Fibroblast of peridontal ligament (primary cell): ENCODE measurements around the gene RTBDN.

Source experiments
- DNase-seq: peaks from one replicate; pipeline ENCODE4 v3.0.0-alpha.2; 2010; ENCODE audit errors: extremely low read depth

RTBDN gene

DNA sequence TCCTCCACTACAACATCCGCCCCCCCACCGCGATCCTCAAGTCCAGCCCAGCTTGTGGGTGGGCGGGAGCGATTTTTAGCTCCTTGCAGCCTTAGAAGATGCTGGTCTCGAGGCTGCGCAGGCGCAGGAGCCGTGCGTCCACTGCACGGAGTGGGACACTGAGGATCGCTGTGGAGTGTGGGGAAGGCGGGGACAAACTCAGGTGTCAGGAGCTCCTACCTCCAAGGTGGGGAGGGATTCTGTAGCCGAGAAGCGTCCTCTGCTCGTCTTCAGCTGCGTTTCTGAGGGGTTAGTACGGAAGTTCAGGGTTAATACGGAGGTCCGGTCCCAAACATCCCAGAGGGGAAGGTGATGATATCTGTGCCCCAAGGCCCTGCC, at the start of gene RTBDN:
RTBDN (minus strand) TSS at position 14 of the 378 bp plus-strand sequence. CDS start 4,600 bp downstream, outside the sequence.
- no peak for DNase-seq

DNA sequence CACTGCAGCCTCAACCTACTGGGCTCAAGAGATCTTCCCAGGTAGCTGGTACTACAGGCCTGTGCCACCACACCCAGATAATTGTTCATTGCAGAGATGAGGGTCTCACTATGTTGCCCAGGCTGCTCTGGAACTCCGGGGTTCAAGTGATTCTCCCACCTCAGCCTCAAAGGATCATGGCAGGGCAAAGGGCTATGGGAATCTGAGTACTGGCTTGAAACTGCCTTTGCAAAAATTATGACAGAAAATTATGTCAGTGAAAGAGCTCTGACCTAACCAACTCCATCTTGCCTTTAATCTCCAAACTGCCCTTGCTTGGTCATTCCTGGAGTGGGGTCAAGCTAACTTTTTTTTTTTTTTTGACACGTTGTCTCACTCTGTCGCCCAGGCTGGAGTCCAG, 48.2 kb upstream of the RTBDN start:
- DNase-seq, result no peak

DNA sequence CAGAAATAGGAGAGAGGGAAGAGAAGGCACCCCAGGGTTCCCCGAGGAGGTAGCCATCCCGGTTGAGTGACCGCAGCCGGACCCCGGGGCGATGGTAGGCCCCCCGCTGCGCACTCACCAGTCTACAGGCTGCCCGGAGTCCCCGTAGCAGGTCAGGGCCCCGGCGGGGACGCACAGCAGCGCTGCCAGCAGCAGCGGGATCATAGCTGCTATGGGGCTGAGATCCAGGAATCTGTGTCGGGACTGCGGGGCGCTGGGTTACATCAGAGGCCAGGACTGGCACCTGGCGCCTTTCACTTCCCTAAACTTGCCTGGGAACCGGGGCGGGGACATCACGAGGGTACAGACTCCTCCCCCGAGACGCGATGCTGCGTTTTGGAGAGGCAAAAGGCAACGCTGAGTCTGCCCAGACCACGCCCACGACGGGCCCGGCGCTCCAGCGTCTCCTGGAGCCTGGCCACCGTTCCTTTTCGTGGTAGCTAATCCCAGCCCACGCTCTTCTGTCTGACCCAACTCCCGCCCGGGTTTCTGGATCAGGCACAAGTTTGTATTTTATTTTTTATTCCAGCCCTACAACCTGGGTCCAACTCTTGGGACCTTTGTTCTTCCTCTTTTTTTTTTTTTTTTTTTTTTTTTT, 46.9 kb upstream of the RTBDN start, which contains the start of gene DNASE2:
DNASE2 (minus strand) TSS at position 278 of the 637 bp plus-strand sequence; CDS start at position 204, 74 bp downstream.
- DNase-seq, result peak; percentile 89

DNA sequence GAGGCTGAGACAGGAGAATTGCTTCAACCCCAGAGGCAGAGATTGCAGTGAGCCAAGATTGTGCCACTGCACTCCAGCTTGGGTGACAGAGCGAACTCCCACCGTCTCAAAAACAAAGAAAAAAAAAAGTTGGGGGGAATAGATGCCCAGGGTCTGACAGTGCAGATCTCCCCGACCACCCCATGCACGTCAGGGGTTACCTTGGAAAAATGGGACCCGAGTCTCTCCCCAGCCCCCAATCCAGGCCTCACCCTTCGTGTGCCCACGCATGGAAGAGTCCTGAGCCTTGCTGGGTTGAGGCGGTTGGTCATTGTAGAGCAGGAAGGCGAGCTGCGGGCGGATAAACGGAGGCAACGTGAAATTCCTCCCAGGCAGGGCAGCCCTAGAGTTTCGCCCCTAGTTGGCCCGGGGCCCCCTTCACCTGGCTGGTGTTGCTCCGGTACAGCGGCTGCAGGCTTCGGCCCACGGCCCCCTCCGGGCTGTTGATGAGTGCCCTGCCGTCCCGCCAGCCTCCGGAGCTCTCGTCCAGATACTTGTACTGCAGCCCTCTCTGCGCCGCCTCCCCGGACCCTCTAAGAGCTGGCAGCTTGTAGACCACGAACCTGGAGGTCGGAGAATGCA, 46.3 kb upstream of the RTBDN start:
- DNase-seq, result no peak

DNA sequence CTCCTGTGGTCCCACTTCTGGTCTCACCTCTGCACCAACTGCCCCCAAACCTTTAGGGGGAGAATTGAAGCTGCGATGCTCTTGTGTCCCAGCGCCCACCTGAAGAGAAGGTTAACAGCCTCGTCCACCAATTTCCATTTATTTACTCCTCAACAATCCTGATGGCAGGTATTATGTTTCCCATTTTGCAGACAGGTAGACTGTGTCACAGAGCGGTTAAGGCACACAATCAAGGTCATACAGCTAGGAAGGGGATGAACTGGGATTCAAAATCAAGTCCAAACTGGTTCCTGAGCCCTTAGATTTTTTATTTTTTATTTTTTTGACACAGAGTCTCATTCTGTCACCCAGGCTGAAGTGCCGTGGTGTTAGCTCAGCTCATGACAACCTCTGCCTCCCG, 40.7 kb upstream of the RTBDN start:
- DNase-seq, result no peak

DNA sequence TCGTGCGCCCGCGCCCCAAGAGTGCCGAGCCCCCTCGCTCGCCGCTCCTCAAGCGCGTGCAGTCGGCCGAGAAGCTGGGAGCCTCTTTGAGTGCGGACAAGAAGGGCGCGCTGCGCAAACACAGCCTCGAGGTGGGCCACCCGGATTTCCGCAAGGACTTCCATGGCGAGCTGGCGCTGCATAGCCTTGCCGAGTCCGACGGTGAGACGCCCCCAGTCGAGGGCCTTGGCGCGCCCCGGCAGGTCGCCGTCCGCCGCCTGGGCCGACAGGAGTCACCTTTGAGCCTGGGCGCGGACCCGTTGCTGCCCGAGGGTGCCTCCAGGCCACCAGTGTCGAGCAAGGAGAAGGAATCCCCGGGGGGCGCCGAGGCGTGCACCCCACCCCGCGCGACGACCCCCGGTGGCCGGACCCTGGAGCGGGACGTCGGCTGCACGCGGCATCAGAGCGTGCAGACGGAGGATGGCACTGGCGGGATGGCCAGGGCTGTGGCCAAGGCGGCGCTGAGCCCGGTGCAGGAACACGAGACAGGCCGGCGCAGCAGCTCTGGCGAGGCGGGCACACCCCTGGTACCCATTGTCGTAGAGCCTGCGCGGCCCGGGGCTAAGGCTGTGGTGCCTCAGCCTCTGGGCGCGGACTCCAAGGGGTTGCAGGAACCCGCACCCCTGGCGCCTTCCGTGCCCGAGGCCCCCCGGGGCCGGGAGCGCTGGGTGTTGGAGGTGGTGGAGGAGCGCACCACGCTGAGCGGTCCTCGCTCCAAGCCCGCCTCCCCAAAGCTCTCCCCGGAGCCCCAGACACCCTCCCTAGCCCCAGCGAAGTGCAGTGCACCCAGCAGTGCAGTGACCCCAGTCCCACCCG, 39.7 kb upstream of the RTBDN start:
- no peak for DNase-seq

DNA sequence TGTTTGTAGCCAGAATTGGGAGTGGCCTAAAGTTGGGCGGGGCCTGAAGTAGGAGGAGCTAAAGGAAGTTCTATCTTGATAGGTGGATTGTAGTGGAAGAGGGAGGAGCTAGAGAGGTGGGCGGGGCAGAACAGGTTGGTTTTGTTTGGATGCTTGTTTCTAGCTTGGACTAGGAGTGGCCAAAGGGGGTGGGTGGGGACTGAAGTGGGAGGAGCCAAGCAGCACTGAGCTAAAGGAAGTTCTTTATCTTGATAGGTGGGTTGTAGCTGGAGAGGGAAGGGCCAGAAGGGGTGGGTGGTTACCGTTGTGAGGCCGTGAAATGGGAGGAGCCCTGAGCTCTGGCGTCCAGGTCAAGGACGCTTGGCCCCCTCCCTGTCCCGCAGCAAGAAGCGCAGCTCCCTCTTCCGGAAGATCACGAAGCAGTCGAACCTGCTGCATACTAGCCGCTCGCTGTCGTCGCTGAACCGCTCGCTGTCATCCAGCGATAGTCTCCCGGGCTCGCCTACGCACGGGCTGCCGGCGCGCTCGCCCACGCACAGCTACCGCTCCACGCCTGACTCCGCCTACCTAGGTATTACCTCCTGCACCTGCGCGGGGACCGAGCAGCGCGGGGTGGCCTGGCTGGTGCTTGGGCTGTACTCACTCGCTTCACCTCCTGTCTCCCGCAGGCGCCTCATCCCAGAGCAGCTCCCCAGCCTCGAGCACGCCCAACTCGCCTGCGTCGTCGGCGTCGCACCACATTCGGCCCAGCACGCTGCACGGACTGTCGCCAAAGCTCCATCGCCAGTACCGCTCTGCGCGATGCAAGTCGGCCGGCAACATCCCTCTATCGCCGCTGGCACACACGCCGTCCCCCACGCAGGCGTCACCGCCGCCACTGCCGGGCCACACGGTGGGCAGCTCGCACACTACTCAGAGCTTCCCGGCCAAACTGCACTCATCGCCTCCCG, 38.8 kb upstream of the RTBDN start:
- DNase-seq, result no peak

DNA sequence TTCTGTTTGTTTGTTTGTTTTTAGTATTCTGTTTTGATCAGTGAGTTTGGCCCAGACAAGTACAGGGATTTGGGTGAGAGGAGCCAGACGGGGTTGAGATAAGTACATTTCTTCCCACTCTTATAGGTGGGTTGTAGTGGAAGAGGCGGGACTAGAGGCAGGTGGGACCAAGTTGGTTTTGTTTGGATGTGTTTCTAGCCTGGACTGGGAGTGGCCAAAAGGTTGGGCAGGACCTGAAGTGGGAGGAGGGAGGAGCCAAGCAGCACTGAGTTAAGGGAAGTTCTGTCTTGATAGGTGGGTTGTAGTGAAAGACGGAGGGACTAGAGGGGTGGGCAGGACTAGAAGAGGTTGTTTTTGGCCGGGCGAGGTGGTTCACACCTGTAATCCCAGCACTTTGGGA, 37.9 kb upstream of the RTBDN start:
- no peak for DNase-seq

DNA sequence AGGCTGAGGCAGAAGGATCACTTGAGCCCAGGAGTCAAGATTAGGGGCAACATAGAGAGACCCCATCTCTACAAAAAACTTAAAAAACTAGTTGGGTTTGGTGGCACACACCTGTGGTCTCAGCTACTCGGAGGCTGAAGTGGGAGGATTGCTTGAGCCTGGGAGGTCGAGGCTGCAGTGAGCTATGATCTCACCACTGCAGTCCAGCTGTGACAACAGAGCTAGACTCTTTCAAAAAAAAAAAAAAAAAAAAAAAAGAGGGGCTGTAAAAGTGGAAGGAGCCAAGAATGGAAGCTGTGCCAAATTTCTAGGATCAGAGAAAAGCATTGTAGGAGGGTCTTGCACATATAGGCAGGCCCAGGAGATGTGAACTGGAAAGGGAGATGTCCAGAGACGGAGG, 37.3 kb upstream of the RTBDN start:
- DNase-seq, result no peak

DNA sequence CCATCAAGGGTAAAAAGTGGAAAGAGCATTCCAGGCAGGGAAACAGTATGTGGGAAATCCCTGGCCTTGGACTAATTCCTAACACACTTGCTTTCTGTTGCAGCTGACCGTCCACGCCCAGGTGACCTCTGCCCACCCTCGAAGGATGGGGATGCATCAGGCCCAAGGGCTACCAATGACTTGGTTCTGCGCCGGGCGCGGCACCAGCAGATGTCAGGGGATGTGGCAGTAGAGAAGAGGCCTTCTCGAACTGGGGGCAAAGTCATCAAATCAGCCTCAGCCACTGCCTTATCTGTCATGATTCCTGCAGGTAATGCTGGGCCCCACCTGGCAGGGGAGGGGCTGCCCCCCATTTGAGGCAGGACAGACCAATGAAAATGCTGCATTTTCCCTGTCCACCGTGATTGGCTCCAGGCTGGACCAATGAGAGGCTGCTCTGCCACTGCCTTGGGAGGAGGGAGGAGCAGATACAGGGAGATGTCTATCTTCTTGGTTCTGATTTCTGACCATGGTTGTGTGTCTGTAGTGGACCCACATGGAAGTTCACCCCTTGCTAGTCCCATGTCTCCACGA, 34.2 kb upstream of the RTBDN start:
- DNase-seq, result no peak

DNA sequence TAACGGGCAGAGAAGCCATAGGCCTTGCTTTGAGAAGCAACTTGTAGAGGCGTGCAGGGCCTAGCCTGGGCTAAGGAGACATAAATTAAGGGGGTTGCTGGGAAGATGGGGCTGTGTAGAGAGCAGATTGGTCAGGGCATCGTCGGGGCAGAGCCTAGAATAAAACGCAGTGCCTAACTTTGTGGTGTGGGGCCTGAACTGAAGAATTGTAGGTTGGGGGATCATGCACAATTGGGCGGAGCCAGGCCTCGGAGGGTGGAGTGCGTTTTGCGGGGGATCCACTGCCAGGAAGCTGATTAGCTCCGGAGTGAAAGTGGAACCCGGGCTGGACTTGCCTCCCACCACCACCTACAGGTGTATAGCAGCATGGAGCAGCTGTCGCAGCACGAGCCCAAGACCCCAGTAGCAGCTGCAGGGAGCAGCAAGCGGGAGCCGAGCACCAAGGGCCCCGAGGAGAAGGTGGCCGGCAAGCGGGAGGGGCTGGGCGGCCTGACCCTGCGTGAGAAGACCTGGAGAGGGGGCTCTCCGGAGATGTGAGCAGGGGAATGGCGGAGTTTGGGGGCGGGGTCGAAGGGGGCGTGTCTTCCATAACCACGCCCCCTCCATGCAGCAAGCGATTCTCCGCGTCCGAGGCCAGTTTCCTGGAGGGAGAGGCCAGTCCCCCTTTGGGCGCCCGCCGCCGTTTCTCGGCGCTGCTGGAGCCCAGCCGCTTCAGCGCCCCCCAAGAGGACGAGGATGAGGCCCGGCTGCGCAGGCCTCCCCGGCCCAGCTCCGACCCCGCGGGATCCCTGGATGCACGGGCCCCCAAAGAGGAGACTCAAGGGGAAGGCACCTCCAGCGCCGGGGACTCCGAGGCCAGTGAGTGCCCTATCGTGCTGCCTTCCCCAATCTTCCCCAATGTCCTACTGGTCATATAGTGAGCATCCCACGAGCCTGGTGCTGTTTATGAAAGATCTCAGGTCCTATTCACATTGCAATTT, 33.0 kb upstream of the RTBDN start:
- peak; percentile 34 for DNase-seq

DNA sequence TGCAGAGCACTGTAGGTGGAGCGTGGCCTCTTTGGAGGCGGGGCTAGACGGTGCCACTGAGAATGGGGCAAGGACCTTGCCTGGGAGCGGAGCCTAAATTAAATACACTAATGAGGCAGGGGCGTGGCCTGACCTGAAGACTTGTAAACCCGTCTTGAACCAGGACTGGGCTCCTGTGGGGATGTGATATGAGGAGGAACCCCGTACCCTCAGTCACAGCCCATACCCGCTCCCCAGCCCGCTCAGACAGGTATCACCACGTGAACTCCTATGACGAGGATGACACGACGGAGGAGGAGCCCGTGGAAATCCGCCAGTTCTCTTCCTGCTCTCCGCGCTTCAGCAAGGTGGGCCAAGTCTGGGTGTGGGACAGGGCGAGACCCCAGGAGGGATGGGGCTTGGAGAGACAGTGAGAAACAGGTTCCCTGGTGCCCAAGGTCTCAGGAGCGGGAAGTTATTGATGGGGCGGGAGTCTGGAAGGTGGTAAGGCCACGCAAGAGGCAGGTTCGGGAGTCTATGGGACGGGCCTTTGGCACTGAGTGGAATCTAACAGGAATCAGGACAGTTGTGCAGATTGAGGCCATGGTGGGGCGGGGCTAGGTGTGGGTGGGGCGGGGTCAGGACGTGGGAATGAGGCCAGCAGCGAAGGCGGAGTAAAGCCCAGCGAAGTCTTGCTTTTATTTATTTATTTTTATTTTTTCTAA, 32.2 kb upstream of the RTBDN start:
- DNase-seq, result no peak

DNA sequence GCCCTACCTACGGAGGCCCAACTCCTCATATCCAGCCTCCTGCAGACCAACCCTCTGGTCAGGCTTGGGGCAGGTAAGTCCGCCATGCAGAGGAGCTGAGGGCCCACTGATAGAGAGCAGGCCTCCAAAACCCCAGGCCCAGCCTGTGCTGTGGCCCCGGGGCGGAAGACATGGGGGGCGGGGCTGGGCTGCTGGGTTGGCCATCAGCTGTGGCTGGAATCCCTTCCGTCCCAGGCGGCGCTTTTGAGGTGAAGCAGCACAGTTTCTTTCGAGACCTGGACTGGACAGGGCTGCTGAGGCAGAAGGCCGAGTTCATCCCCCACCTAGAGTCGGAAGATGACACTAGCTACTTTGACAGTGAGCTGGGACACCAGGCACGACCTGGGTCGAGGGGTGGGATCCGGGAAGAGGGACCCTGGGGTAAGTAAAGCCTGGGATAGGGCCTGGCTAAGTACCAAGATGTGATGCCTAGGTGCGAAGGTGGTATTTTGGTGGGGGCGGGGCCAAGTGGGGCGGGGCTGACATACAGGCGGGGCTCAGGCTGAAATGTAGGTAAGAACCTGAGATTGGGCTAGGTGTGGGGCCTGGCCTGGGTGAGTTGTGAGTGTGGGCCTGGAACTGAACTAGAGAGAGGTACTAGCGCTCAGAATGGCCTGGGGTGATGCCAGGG, 31.5 kb upstream of the RTBDN start:
- DNase-seq, result no peak

DNA sequence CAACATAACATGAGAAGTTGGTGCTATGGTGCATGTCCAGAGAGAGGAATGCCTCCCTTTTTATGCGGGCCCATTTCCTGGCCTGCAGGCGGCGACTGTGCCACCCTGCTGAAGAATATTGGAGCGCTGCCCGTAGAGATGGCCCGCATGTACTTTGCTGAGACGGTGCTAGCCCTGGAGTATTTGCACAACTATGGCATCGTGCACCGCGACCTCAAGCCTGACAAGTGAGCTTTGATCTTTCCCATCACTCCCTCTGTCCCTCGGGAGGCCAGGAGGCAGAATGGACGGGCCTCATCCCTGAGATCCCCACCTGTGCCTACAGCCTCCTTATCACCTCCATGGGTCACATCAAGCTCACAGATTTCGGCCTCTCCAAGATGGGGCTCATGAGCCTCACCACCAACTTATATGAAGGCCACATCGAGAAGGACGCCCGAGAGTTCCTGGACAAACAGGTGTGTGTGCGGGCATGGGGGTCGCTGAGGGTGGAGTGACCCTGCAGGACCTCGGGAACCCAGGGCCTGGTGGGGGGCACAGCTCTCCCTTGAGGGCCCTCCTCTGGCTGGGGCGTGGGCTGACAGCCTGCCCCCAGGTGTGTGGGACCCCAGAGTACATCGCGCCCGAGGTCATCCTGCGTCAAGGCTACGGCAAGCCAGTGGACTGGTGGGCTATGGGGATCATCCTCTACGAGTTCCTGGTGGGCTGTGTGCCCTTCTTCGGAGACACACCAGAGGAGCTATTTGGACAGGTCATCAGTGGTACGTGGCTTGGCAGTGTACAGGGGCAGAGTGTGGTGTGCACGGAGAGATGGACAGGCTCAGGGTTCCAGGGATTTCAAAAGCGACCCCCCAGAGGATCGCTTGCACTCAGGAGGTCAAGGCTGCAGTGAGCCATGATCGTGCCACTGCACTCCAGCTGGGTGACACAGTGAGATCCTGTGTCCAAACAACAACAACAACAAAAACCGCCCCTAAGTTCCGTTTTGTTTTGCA, 30.6 kb upstream of the RTBDN start:
- DNase-seq, result no peak

DNA sequence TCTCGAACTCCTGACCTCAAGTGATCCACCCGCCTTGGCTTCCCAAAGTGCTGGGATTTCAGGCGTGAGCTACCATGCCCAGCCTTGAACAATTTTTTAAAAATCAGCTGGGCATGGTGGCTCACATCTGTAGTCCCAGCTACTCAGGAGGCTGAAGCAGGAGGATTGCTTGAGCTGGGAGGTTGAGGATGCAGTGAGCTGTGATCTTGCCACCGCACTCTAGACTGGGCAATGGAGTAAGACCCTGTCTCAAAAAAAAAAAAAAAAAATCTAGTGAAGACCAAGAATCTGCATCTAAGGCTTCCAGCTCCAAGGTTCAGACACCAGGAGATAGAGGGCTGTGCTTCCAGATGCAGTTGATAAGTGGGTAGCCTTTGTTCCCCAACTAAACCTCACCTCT, 29.8 kb upstream of the RTBDN start:
- no peak for DNase-seq

DNA sequence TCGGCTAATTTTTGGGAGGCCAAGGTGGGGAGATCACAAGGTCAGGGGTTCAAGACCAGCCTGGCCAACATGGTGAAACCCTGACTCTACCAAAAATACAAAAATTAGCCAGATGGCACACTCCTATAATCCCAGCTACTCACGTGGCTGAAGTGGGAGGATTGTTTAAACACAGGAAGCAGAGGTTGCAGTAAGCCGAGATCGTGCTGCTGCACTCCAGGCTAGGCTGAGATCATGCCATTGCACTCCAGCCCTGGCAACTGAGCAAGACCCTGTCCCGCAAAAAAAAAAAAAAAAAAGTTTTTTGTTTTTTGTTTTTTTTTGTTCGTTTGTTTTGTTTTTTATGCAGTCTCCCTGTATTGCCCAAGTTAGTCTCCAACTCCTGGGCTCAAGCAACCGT, 25.2 kb upstream of the RTBDN start:
- DNase-seq, result no peak

DNA sequence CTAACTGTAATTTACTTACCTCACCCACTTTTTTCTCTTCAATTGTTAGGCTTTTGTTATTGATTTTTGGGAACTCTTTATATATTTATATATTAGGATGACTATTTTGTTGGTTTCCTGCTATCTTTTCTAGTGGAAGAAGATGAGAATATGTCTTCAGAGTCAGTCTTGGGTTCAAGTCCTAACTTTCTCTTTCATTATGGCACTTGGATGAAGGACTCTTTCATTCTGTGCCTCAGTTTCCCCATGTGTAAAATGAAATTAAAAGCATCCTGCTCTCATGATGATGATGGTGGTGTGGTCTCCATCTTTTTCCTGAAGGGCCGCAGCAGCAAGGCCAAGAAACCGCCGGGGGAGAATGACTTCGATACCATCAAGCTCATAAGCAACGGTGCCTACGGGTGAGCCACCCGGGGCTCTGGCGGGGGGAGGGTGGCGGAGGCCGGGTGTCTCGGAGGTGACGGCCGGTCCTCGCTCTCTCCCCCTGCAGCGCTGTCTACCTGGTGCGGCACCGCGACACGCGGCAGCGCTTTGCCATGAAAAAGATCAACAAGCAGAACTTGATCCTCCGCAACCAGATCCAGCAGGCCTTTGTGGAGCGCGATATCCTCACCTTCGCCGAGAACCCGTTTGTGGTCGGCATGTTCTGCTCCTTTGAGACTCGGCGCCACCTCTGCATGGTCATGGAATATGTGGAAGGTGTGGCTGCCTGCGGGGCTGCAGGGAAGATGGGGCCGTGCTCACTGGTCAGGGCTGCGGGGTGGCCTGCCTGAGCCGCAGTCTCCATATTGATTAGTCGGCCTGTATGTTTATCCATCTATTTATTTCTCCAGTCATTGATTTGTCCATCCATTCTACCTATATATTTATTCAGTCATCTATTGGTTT, 23.9 kb upstream of the RTBDN start:
- DNase-seq, result no peak
